Stimulated activated CD4-positive, alpha-beta T cell treated with anti-CD3 and anti-CD28 coated beads, Interleukin-12 subunit alpha, Interleukin-12 subunit beta, amount 100 ng/mL, for 48 hours (primary cell): ENCODE data around the gene CDC42EP1.
"Not testable (repeated sequence)": the region's sequence is repeated elsewhere in the genome, so short reads cannot be mapped to it uniquely, and the experiment has no call there.

ENCODE experiments used
- DNase-seq, 3 donors: peaks; one replicate each; pipeline ENCODE4 v3.0.0-alpha.2; 2020; ENCODE audit warnings: low read depth in 2 of 3, low spot score in 1 of 3

Gene CDC42EP1

DNA sequence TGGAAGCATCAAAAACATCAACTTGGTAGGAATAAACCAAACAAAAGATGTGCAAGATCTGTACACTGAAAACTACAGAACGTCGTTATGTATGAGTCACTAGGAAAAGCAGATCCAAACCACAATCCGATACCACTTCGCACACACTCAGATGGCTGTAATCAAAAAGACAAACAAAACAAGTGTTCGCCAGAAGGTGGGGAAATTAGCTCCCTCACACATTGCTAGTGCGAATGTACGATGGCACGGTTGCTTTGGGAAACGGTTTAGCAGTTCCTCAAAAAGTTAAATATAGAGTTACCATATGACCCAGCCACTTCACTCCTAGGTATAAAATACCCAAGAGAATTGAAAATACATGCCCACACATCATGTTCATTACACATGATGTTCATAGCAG, 26.3 kb upstream of the CDC42EP1 start:
- DNase-seq = no peak

DNA sequence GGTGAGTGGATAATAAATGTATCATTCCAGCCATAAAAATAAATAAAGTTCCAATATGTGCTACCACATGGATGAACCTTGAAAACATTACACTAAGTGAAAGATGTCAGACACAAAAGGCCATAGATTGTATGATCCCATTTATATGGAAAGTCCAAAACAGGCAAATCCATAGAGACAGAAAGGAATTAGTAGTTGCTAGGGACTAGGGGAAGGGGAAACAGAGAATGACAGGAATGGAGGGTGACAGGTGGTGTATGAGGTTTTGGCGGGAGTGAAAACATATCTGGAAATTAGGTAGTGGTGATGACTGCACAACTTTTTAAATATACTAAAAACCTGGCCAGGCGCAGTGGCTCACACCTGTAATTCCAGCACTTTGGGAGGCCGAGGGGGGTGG, 25.8 kb upstream of the CDC42EP1 start:
- DNase-seq = no peak

DNA sequence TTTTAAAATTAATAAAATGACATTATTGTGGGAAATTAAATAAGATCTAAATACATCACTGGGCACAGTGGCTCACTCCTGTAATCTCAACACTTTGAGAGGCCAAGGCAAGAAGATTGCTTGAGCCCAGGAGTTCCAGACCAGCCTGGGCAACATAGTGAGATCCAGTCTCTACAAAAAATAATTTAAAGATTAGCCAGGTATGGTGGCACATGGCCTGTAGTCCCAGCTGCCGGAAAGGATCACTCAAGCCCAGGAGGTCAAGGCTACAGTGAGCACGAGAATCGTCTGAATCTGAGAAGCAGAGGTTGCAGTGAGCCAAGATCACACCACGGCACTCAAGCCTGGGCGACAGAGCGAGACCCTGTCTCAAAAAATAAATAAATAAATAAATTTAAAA, 25.1 kb upstream of the CDC42EP1 start:
- DNase-seq = no peak

DNA sequence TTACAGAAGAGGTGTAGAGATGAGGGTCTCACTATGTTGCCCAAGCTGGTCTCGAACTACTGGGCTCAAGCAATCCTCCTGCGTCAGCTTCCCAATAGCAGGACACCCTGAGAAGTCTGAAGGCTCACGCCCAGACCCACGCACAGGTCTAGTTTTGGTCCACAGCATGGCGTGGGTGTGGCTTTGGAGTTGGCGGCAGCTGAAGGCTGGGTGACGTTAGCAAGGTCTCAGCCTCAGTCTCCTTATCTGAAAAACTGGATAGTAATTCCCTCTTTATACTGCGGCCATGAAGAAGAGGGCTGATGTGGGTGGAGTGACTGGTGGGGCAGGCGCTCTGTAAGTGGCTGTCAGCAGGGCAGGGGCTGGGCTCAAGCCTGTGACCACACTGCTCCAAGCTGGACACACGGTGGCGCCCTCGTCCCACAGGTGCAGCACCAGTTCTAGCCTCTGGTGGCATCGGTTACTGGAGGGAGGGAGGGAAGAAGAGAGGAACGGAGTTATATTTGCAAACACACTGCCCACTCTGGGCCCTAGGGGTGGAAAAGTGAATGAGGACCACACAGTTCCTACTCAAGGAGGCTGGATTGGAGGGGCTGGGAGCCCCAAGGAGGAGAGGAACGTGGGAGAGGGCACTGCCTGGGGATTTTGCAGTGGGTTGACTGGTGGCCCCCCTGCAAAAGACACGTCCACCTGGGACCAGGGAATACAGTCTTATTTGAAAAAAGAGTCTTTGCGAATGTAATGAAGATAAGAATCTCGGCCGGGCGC, 21.5 kb upstream of the CDC42EP1 start:
- peak; percentile 88 to 90 (median 90) for DNase-seq

DNA sequence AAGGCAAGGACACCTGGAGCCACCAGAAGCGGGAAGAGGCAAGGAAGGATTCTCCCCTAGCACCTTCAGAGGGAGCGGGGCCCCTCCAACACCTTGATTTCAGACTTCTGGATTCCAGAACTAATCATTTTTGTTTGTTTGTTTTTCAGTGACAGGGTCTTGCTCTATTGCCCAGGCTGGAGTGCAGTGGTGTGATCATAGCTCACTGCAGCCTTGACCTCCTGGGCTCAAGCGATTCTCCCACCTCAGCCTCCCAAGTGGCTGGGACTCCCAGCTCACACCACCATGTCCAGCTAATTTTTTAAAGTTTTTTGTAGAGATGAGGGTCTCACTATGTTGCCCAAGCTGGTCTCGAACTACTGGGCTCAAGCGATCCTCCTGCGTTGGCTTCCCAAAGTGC, 20.5 kb upstream of the CDC42EP1 start:
- not testable (repeated sequence) for DNase-seq

DNA sequence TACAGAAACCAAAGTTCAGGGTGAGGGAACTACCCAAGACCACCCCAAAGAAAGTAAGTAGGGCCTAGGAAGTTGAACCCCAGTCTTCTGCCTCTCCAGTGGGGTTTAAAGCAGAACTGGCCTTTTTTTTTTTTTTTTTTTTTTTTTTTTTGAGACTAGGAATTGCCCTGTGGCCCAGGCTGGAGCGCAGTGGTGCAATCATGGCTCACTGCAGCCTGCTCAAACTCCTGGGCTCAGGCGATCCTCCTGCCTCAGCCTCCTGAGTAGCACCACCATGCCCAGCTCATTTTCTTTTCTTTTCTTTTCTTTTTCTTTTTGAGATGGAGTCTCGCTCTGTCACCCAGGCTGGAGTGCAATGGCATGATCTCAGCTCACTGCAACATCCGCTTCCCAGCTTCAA, 17.9 kb upstream of the CDC42EP1 start:
- DNase-seq = not testable (repeated sequence)

DNA sequence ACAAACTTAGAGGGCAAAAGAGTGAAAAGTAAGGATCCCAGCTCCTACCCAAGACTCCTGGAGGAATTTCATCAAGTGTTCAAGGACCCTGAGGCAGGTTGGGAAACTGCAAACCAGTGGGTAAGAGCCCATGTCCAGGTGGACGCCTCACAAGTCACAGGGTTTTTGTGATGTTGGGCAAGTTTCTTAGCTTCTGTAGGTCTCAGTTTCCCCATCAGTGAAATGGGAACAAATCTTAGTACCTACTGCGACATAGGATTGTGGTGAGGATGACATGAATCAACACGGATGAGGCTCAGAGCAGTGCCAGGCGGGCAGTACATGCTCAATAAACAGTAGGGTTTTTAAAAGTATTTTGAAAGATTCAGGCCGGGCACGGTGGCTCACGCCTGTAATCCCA, 17.3 kb upstream of the CDC42EP1 start:
- DNase-seq = no peak

DNA sequence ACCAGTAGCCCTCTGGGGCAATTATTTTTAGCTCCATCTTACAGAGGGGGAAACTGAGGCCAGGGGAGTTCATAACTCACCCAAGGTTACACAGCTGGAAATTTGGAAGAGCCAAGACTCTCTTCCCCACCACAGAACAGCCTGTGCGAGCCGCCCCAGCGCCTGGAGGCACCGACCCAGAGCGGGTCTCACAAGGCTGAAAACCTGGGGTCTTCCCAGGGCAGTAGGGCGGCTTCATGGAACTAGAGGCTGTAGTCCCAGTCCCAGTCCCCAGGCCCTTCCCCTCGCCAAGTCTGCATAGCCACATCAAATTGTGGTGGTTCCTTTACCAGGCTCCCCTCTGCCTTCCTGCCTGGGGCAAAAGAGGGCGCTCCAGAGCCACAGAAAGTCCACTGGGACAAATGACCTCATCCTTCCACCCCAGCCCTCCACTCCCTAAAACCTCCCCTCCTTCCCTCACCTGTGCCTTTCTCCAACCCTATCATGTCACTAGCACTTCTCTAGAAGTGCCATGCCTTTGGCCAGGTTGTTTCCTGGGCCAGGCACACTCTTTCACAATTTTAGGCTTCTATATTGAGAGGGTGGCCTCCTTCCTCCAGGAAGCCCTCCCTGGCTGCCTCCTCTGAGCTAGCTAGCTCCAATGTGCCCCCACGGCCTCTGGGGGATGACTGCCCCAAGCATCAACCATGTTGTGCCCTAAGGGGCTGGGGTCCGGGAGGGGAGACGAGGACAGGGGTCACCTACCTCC, 15.2 kb upstream of the CDC42EP1 start:
- peak in 2 of 3 donors; percentile 58 to 67 for DNase-seq

DNA sequence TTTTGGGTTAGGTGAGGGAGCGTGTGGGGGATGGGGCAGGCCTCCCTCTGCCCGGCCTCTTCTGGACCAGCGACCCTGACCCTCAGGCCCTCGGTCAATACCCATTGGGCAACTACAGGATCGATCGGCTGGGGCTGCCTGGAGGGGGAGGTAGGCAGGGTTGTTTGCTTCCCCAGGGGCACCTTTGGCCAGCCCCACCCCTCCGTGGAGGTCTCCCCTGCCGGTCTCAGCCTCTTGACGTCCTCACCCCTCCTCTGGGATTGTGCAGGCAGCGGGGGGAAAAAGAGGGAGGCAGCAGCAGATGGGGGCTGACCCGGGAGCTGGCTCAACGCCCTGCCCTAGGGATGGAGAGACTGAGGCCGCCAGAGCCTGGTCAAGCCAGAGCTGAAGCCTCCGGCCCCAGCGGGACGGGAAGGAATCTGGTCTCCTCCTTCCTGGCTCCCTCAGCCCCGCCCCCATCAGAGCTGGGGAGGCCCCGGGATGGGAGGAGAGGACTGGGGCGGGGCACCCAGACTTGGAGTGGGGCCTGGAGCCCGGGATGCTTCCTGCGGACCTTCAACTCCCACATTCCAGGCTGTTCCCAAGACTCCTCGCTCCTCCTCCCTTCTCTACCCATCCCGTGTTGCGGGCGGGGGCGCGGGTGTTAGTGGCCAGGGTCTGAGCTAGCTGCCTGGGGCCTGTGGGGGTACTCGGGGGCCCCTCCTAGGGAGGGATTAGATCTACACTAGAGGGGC, 14.4 kb upstream of the CDC42EP1 start:
- no peak for DNase-seq

DNA sequence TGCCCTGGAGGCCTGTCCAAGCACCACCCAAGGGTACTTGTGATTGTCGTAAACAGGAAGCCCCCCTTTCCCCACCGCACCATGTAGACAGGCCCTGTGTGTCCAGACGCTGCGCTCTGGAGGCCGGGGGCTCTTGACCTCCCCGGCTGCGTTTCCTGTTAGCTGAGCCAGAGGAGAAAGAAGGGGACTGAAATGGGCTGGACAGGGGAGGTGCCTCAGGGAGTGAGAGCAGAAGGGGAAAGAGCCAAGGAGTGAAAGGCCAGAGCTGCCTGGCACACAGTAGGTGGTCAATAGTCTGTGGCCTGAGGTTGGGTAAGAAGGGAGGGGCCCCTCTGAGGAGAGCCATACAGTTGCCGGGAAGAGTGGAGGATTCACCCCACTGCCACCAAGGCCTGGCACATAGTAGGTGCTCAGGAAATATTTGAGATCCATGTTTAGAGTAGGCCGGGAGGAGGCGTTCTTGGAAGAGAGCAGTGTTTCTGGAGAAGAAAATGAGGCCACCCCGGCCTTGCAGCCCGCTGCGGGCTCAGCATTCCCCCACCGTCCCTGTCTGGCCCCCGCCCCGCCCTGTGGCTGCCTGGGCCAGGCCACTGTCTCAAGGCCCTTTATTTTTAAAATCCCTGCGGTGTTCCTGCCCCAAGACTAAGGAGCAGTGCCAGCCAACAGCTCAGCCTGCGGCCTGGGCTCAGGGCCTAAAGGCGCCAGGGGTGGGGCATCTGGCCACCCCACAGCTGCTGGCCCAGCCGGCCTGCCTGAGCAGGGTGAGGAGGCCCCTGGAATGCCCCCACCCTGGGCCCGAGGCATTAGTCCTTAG, 13.6 kb upstream of the CDC42EP1 start:
- no peak for DNase-seq

DNA sequence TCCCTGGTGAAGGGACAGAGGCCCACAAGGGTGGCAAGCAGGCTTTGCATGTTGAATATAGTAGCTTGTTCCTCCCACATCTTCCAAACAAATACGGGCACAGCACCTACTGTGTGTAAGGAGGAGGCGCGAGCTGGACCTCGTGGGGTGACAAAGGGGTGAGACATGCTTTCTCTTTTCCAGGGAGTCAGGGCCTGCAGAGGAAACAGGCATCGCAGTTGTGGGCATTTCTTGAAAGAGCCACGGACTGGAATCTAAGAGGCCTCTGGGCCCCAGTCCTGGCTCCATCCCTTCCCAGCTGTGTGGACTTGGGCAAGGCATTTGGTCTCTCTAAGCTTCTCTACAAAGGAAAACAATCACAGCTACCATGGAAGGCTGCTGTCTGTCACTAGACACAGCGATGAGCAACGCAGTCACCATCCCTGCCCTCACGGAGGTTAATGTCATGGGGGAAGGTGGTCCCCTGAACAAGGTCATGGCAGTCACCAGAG, 13.0 kb upstream of the CDC42EP1 start:
- no peak for DNase-seq

DNA sequence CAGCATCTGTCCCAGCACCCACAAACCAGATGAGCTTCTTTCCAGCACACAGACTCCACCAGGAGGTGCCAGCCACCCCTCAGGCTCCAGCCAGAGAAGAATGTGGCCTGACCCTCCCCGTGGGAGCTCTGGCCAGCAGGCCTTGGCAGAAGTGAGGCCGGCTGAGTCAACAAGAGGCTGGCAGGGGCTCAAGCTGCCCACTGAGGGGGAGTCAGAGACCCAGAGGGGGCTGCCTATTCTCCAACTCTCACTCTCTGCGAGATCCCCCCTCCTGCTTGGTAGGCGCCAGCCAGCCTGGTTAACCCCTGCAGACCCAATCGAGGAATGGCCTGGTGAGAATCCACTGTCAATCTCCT, 10.6 kb upstream of the CDC42EP1 start:
- no peak for DNase-seq

DNA sequence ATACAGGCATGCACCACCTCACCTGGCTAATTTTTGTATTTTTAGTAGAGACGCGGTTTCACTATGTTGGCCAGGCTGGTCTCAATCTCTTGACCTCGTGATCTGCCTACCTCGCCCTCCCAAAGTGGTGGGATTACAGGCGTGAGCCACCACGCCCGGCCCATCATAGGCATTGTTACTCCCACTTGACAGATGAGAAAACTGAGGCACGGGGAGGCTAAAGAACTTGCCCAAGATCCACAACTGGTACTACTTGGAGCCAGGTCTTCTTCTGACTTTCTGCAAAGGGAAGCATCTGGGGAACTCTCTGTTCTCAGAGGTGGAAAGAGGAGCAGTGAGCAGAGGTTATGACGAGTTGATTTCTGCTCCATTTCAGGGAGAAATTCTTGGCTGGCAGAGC, 9.4 kb upstream of the CDC42EP1 start:
- DNase-seq = not testable (repeated sequence)

DNA sequence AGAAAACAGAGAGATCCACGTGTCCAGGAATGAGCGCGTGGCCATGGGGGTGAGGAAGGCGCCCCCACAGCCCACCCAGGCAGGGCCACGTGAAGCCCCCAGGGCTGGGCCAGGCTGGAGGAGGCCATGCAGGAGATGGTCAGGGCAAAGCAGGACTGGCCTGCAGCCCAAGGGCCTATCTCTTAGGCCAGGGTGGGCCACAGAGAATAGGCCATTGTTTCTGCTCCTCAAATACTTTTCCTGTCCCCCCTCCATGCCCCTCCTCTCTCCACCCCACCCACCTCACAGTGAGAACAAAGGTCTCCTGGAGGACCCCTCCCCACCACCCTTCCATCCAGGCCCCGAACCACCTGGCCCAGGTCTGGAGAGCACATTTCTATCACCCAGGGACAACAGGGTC, 8.3 kb upstream of the CDC42EP1 start:
- no peak for DNase-seq

DNA sequence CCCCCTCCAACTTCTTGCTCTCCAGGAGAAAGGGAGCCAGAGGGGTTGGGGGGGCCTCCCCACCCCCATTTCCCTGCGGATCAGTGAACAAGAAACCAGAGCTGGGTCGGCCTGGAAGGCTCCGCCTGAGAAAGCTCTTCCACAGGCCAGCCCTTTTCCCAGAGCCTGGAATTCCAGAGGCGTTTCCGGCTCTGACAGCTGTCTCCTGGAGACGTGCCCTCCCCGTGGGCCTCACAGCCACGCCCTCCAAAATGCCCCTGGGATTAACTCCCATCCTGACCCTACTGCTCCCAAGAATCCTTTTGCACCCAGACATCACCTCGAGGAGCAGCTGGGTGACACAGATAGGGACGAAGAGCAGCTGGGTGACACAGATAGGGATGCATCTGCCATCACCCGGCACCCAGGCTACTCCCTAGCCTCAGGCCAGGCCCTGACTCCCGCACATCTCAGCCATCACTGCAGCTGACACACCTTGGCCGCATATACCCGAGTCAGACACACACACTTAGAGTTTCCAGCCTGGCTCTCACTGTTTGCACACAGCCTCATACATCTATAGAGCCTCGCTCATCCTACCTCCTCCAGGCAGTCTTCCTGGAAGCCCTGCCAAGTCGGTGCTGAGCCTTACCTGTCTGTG, 7.6 kb upstream of the CDC42EP1 start:
- DNase-seq = no peak

DNA sequence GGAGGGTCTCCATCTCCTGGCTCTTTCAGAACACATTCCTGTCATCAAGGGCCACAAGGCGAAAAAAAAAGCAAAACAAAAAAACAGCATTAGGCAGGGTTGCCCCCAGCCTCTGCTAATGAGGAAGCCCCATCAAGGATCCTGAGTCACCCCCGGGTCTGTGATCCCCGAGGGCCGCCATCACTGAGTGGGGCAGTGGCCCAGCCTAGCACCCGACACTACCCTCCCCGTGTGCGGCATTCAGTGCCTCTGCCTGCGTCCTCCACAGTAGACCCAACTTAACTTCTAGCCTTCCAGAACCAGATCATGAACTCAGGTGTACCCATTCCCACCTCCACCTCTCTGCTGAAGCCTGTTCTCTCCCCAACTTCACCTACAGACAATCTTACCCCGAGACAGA, 6.6 kb upstream of the CDC42EP1 start:
- DNase-seq = no peak

DNA sequence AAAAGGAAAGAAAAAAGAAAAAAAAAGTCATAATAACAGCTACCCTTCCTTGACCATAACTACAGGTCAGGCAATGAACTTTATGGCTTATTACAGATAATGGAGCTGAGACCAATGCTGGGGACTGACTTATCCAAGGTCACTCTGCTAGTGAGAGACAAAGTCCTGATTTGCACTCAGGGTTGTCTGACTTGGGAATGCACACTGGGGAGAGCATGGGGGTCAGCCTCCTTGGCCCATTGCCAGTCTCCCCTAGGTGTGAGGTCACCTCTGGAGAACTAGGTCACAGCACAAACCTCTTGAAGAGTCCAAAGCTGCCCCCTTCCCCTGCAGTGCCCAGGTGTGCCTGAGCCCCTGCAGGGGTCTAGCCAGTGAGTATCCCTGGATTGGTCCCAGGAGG, 5.3 kb upstream of the CDC42EP1 start:
- no peak for DNase-seq

DNA sequence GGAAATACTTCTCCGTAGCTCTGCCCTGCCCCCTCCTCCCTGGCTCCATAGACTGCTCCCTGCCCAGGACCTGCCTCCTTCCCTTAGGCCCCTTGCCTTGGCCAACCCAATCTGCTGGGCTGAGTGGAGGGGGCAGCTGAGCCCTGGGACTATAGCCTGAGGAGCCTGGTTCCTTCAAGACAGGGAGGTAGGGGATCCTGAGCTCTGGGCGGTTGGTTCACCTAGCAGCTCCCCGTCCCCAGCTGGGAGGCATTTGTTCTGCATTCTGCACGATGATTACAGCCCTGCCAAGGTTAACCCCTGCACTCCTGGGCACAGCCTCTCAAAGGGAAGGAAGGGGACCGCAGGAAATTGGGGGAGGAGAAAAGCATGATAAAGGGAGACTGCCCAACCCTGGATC, 3.6 kb upstream of the CDC42EP1 start:
- DNase-seq = no peak

DNA sequence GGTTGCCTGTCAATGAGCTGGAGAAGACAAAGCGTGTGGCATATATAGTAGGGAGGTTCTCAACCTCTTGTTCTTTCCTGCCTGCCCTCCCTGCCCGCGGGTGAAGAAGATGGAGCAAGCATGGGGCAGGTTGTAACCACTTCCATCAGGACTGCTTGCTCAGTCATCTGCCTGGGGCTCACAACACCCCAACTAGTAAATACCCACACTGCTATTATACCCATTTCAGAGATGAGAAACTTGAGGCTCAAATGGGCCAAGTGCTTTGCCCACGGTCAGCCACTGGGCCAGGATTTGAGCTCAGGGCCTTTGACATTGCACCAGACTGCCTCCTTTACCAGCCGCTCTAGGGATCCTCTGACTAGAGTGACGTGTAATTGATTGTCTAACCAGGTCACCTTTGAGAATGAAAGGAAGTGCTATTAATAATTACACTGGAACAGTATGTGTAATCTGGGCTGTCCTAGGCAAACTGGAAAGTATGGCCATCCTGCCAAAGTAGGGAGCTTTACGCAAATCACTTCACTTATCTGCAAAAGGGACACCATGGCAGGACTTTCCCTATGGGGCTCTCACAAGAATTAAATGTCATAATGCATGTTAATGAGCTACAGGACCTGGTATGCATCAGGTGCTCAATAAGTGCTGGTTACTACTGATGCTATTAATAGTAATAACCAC, 2.8 kb upstream of the CDC42EP1 start:
- no peak for DNase-seq

DNA sequence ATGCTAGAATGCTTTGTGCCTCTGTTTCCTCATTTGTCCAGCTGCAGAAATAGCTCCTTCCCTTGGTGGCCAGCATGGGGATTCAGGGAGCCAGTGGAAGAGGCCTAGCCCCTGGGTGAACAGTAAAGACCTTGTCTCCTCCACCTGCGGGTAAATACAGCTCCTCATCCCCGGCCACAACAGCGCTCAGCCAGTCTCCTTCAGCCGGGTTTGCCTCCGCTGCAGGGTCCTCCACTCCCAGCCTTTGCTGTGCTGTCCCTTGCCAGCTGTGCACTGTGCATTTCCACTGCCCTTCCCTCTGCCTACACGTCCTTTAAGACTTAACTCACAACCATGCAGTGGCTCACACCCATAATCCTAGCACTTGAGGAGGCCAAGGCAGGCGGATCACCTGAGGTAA, 1.5 kb upstream of the CDC42EP1 start:
- no peak for DNase-seq
